ENCODE data around the gene CLOCK.

CLOCK gene

GRCh38 chr4:55438314-55438713 lies 108.4 kb downstream of the CLOCK start:
- no peak for TF ChIP-seq POLR2A (IDR thresholded peaks at IDR 0.05; ENCODE audit: low read depth, low read length)
- DNase-seq (ENCODE audit: insufficient read length, low spot score) (no peak), FAIRE-seq (no peak)

- no peak for FAIRE-seq
- DNase-seq (ENCODE audit: insufficient read length, low spot score), result no peak
- TF ChIP-seq POLR2A (IDR thresholded peaks at IDR 0.05; ENCODE audit: low read depth, low read length), result no peak
Measured at GRCh38 chr4:55437823-55438222, 108.9 kb downstream of the CLOCK start.

- no peak for TF ChIP-seq POLR2A (IDR thresholded peaks at IDR 0.05; ENCODE audit: low read depth, low read length)
- FAIRE-seq (no peak), DNase-seq (ENCODE audit: insufficient read length, low spot score) (no peak)
Measured at GRCh38 chr4:55437356-55437796, 109.3 kb downstream of the CLOCK start.

- DNase-seq (ENCODE audit: insufficient read length, low spot score), result no peak
- FAIRE-seq, result no peak
Measured at GRCh38 chr4:55435141-55435841, 111.4 kb downstream of the CLOCK start.

GRCh38 chr4:55431710-55432336 lies 114.9 kb downstream of the CLOCK start:
- FAIRE-seq (no peak), DNase-seq (ENCODE audit: insufficient read length, low spot score) (no peak)
- no peak for TF ChIP-seq POLR2A (IDR thresholded peaks at IDR 0.05; ENCODE audit: low read depth, low read length)

More at GRCh38 chr4:55435141-55435841, 111.4 kb downstream of the CLOCK start:
- no peak for TF ChIP-seq POLR2A (IDR thresholded peaks at IDR 0.05; ENCODE audit: low read depth, low read length)

- no peak for FAIRE-seq
- TF ChIP-seq POLR2A (IDR thresholded peaks at IDR 0.05; ENCODE audit: low read depth, low read length), result no peak
- no peak for DNase-seq (ENCODE audit: insufficient read length, low spot score)
Measured at GRCh38 chr4:55424791-55425190, 121.9 kb downstream of the CLOCK start.

- no peak for TF ChIP-seq POLR2A (IDR thresholded peaks at IDR 0.05; ENCODE audit: low read depth, low read length)
- FAIRE-seq, result no peak
- no peak for DNase-seq (ENCODE audit: insufficient read length, low spot score)
Measured at GRCh38 chr4:55416176-55416575, 130.5 kb downstream of the CLOCK start.

GRCh38 chr4:55411621-55412020 lies 135.1 kb downstream of the CLOCK start:
- DNase-seq (ENCODE audit: insufficient read length, low spot score) (no peak), FAIRE-seq (no peak)
- TF ChIP-seq POLR2A (IDR thresholded peaks at IDR 0.05; ENCODE audit: low read depth, low read length), result no peak

- DNase-seq (ENCODE audit: insufficient read length, low spot score) (no peak), FAIRE-seq (no peak)
- no peak for TF ChIP-seq POLR2A (IDR thresholded peaks at IDR 0.05; ENCODE audit: low read depth, low read length)
Measured at GRCh38 chr4:55410431-55410830, 136.3 kb downstream of the CLOCK start.

- DNase-seq (ENCODE audit: insufficient read length, low spot score) (no peak), FAIRE-seq (no peak)
- TF ChIP-seq POLR2A (IDR thresholded peaks at IDR 0.05; ENCODE audit: low read depth, low read length), result no peak
Measured at GRCh38 chr4:55409468-55410171, 137.1 kb downstream of the CLOCK start.

GRCh38 chr4:55407764-55408163 lies 138.9 kb downstream of the CLOCK start:
- DNase-seq (ENCODE audit: insufficient read length, low spot score) (no peak), FAIRE-seq (no peak)
- no peak for TF ChIP-seq POLR2A (IDR thresholded peaks at IDR 0.05; ENCODE audit: low read depth, low read length)

- FAIRE-seq (no peak), DNase-seq (ENCODE audit: insufficient read length, low spot score) (no peak)
- no peak for TF ChIP-seq POLR2A (IDR thresholded peaks at IDR 0.05; ENCODE audit: low read depth, low read length)
Measured at GRCh38 chr4:55407119-55407518, 139.6 kb downstream of the CLOCK start.

GRCh38 chr4:55406545-55406944 lies 140.2 kb downstream of the CLOCK start:
- FAIRE-seq, result no peak
- TF ChIP-seq POLR2A (IDR thresholded peaks at IDR 0.05; ENCODE audit: low read depth, low read length), result no peak

GRCh38 chr4:55405073-55405472 lies 141.6 kb downstream of the CLOCK start:
- no peak for FAIRE-seq
- DNase-seq (ENCODE audit: insufficient read length, low spot score), result no peak
- no peak for TF ChIP-seq POLR2A (IDR thresholded peaks at IDR 0.05; ENCODE audit: low read depth, low read length)

More at GRCh38 chr4:55406545-55406944, 140.2 kb downstream of the CLOCK start:
- DNase-seq (ENCODE audit: insufficient read length, low spot score), result no peak
